HT1080 (cell line): ENCODE data around the gene DHH. TPM values are rescaled to one million over a fixed set of nuclear protein-coding genes. Genes with fewer than 3 reads are reported as not detected.
"Not testable (repeated sequence)": the region's sequence is repeated elsewhere in the genome, so short reads cannot be mapped to it uniquely, and the experiment has no call there.

Experiments
- DNase-seq: peaks from one replicate; pipeline ENCODE4 v3.0.0-alpha.2; 2015; ENCODE audit warnings: low read depth
- total RNA-seq: library from RNA; depleted of rRNA; stranded (reverse); fragments of >200 nt; shearing (Covaris generic); gene quantifications from 2 replicates; pipeline ENCODE4 v1.2.3, GENCODE V29; 2014

Gene DHH
- total RNA-seq, 1 experiment from 2014 or later = not detected

- no peak for DNase-seq
Observed at GRCh38 chr12:49070971-49071370, 23.6 kb downstream of the DHH start.

- peak; percentile 98 for DNase-seq
Observed at GRCh38 chr12:49069507-49070346, 24.9 kb downstream of the DHH start, which contains the start of gene RHEBL1. TSS of gene RHEBL1 (minus strand) at chr12:49069979. CDS start at chr12:49069785, 194 bp downstream.

- no peak for DNase-seq
Observed at GRCh38 chr12:49068879-49069506, 25.6 kb downstream of the DHH start.

- DNase-seq = no peak
Observed at GRCh38 chr12:49066120-49066519, 28.5 kb downstream of the DHH start.

GRCh38 chr12:49064767-49065152 is 29.8 kb downstream of the DHH start:
- DNase-seq = no peak

GRCh38 chr12:49061916-49062315 is 32.7 kb downstream of the DHH start:
- not testable (repeated sequence) for DNase-seq

GRCh38 chr12:49061157-49061650 is 33.4 kb downstream of the DHH start:
- DNase-seq = no peak

GRCh38 chr12:49060237-49061156 is 34.1 kb downstream of the DHH start, which contains the start of gene KMT2D:
TSS of gene KMT2D (minus strand) at chr12:49060794. CDS start at chr12:49055324, 5,470 bp downstream.
- DNase-seq = peak; percentile 86

GRCh38 chr12:49059299-49060171 is 35.1 kb downstream of the DHH start:
- DNase-seq = no peak

GRCh38 chr12:49059045-49059298 is 35.6 kb downstream of the DHH start:
- no peak for DNase-seq

- DNase-seq = no peak
Observed at GRCh38 chr12:49058366-49059044, 36.1 kb downstream of the DHH start.

- DNase-seq = no peak
Observed at GRCh38 chr12:49057888-49058287, 36.7 kb downstream of the DHH start.

- DNase-seq = peak; percentile 79
Observed at GRCh38 chr12:49055978-49056754, 38.4 kb downstream of the DHH start.

- DNase-seq = no peak
Observed at GRCh38 chr12:49055092-49055491, 39.5 kb downstream of the DHH start.

- DNase-seq = no peak
Observed at GRCh38 chr12:49054524-49054923, 40.1 kb downstream of the DHH start.

- no peak for DNase-seq
Observed at GRCh38 chr12:49054096-49054495, 40.5 kb downstream of the DHH start.

- DNase-seq = no peak
Observed at GRCh38 chr12:49052451-49053208, 42.0 kb downstream of the DHH start.

GRCh38 chr12:49051777-49052438 is 42.7 kb downstream of the DHH start:
- DNase-seq = no peak
